HG02981 (cell line): ENCODE results near the gene OTC.

ENCODE experiments used
- ATAC-seq: cut with Tn5 transposase; IDR thresholded peaks from one replicate; pipeline ENCODE4 v1.9.1; 2021; ENCODE audit warnings: mild to moderate bottlenecking, moderate library complexity; ENCODE audit not compliant: unreplicated experiment

OTC gene

DNA sequence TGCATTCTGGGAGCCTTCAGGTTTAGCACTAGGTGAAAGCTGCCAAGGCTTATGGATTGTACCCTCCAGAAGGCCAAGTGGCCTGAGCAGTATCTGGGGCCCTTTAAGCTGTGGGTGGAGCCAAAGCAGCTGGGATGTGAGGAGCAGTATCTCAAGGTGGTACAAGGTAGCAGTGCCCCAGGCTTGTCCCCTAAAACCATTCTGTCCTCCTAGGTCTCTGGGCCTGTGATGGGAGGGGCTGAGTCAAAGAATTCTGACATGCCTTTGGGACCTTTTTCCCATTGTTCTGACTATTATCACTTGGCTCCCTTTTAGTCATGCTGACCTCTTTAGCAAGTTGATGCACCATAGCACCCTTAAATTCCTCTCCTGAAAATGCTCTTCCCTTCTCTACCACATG, 109.9 kb downstream of the OTC start:
- no peak for ATAC-seq

DNA sequence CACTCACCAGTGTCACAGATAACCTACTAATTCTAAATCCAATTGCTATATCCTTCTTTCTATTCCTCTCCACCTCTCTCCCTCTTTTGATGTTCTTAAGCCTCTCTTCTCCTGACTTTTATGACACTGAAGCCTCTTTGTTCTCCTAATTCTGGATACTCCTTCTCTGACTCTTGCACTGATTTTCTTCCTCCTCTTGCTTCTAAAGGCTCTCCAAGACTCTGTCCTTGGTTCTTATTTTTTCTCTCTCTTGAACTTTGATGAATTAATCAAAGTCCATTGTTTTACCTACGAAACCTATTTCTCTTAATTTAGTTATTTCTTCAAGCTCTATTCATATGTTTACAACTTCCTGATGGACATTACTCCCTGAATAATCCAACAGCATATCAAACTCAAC, 113.3 kb downstream of the OTC start:
- ATAC-seq = no peak

DNA sequence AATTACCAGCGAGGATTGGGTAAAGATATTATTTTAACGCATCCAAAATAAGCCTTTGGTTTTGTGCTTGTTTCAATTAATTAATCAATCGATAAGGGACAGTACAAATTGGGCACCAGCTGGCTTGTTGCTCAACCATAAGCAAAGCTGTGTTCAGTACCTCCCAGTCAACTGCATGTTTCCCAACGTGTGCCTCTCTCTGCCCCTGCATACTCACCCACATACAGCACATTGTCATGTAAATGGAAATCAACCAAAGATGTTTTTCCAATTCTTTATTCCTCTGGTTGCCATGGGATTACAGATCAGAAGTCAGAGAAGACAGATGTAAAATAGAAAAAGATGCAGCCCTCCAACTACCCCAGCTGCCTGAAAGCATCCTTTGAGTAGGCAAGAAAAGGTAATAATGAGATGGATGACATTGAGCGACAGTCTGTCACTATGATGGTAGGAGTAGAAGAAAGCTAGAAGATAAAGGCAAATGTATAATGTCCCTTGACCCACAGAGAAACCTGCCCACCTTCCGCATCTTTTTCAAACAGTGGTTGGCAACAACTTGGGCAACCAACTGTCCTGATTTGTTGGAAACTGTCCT, 116.3 kb downstream of the OTC start:
- no peak for ATAC-seq
